Measurements from ENCODE around the gene WDR90.

The WDR90 gene

GRCh38 chr16:648781-649589 is at the start of gene WDR90:
TSS of gene WDR90 (plus strand) at chr16:649365. CDS start at chr16:649417, 52 bp downstream.
- DNase-seq = peak; percentile 30

- no peak for DNase-seq
These were observed 48.4 kb upstream of the WDR90 start for GRCh38 chr16:600781-601180.

GRCh38 chr16:603933-604332 is 45.2 kb upstream of the WDR90 start:
- DNase-seq = no peak

DNA sequence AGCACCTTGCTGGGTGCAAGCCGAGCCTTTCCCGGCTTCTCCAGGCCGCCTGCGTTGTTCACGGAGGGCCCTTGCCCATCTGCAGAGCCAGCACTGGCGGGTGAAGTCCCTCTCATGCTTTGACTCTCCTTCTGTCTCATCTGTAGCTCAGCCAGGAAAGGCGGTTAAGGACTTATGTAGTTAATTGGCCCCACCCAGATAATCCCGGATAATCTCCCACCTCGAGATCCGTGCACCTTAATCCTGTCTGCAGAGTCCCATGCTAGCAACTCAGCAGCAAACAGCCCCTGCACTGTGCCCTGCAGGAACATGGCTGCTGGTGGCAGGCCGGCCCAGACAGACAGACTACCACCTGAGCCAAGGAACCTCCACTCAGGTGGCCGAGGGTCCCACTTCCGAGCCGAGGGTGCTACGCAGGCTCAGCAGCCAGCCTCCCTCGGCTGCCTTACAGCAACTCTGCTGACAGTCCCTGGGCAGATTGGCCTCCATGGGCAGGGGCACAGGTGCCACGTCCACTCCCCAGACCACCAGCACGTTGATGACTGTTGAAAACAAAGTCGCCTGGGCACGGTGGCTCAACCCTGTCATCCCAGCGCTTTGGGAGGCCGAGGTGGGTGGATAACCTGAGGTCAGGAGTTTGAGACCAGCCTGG is 42.4 kb upstream of the WDR90 start:
- no peak for DNase-seq

- no peak for DNase-seq
These were observed 41.1 kb upstream of the WDR90 start for GRCh38 chr16:608019-608418.

GRCh38 chr16:609316-609715 is 39.8 kb upstream of the WDR90 start:
- no peak for DNase-seq

GRCh38 chr16:609984-610383 is 39.2 kb upstream of the WDR90 start:
- no peak for DNase-seq

GRCh38 chr16:610513-611381 is 38.4 kb upstream of the WDR90 start:
- DNase-seq = no peak

- no peak for DNase-seq
These were observed 34.0 kb upstream of the WDR90 start for GRCh38 chr16:615122-615521.

DNA sequence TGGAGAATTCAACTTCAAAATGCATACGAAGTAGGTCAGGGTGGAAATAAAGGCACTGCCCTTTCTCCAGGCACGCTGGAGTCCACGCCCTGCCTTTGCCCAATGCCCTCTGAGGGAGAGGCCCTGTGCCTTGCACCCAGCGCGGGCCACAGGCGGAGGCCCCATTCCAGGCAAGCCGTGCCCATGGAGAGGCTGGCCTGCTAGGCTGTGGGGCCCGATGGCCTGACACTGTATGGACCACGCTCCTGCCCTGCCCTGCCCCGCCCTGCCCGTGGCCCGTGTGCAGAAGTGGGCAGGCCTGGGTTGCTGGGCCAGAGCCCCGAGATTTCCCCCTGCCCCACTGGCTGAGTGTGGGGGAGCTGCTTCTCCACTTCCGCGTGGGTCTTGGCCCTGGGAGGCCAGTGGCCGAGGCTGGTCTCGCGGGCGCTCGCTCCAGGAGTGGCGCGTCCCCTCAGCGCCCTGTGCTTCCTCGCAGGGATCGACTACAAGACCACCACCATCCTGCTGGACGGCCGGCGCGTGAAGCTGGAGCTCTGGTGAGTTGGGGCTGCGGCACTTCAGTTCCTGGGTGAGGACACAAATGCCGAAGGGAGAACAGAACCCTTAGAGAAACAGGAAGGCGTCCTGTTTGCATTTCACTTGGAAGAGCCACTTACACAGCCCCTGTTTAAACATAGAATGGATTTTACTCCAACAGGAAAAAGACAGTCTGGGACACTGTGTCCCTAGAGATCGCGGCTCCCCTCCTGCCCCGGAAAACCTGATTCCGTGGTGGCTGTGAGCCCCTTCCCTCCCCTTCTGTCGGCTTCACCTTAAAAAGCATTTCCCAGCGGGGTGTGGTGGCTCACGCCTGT is 32.2 kb upstream of the WDR90 start:
- peak; percentile 75 for DNase-seq

DNA sequence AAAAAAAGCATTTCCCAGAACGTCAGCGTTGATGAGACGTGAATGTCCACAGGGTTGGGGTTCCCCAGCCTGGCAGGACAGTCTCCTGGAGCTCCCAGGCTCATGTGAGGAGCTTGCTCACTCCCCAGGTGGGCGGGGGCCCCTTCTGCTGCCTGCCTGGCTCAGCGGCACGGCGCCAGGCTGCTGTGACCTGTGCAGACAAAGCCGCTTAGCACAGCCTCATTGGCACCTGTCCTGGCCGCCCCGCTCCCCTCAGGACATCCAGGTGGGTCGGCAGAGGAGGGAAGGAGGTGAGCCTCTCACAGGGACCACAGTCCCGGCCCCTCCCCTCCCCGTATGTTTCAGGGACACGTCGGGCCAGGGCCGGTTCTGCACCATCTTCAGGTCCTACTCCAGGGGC is 31.3 kb upstream of the WDR90 start:
- DNase-seq = no peak

GRCh38 chr16:619476-620100 is 29.6 kb upstream of the WDR90 start:
- no peak for DNase-seq

- DNase-seq = no peak
These were observed 28.3 kb upstream of the WDR90 start for GRCh38 chr16:620700-621525.

GRCh38 chr16:621526-622105 is 27.5 kb upstream of the WDR90 start:
- DNase-seq = peak; percentile 17

DNA sequence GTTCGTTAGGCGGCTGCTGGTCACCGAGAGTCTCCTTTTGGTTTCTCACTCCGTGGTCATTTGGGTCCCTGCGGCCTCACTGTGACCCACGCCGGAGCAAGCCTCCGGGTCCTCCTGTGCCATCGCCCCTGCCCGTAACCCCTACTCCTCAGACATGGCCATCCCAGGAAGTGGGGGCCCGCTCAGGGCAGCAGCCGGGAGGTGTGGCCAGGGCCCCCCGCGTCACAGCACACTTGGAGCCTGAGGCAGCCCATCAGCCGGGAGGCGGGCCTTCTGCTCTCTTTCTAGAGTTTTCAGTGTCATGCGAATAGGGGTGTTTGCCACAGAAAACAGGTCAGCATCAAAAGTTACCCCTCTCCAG is 26.3 kb upstream of the WDR90 start:
- DNase-seq = no peak

DNA sequence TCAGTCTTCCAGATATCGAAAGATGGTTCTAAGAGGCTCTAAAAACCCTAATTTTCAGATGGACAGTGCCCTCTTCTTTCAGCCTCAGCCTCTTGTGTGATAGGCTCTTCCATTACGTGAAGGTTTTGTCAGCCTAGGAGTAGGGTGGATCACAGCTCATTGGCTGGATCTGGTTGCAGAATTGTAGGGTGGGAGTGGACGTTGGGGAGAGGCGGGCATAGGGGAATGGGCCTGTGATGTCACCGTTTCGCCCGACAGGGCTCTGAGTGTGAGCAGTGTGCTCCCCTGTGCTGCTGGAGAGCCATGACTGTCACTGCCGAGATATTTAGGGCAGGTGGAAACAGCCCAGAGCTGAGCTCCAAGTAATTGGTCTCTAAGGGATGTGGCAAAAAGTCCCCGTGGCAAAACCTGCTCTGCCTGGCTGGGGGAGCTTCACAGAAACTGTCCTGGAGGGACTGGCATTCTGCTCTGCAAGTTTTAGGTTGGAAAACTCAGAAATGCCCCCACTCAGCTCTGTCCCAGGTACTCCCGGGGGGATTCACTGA is 24.6 kb upstream of the WDR90 start:
- no peak for DNase-seq

DNA sequence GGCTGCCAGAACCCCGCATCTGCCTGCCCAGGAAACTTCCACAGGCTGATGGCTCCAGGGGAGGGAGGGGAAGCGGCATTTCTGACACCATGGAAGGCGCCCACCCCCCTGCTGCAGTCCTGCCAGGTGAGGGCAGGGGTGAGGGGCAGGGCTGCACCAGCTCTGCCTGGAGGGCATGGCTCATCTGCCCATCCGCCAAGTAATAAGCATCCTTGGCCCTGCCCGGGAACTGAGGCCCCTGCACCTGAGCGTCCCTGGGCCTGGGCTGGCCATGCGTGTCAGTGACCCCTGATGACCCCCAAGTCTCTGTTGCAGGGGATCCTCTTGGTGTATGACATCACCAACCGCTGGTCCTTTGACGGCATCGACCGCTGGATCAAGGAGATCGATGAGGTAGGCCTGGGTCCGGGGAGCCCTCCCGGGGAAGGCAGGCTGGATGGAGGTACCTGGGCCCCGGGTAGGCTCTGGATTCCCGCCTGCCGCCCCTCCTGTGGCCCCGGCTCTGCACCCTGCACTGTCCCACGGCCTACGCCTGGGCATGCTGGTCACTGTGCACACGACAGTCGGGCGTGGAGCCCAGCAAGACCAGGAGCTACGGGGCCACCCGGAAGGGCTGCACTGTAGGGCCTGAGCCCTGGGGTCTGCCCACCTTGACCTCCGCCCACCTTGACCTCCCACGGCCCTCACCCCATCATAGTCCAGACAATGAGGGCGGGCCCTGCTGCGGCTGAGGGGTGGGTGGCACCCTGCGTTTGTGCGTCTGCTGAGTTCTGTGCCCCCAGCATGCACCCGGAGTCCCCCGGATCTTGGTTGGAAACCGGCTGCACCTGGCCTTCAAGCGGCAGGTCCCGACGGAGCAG is 23.8 kb upstream of the WDR90 start:
- DNase-seq = no peak

DNA sequence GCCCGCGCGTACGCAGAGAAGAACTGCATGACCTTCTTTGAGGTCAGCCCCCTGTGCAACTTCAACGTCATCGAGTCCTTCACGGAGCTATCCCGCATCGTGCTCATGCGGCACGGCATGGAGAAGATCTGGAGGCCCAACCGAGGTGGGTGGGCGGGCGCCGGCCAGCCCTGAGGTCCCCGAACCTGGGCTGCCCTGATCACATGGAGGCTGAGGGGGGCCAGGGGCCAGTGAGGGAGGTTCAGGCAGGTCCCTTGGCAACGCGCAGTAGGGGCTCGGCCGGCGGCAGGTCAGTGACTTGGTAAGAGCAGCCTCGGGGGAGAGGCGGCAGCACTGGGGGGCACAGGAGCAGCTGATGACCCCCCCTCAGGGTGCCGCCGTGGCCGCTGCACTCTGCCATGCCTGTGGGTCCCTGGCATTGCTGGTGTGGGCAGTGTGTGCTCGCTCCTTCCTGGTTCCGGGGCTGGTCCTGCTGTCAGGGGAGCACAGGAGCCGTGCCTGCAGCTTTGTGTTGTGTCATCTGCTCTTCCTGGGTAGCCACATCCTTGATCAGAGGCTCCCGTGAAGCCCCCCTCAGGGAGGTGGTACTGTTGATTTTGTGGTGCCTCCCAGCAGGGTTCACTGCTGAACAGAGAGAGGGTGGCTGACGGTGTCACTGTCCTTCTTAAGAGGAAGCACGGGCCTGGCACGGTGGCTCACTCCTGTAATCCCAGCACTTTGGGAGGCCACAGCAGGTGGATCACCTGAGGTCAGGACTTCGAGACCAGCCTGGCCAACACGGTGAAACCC is 23.0 kb upstream of the WDR90 start:
- no peak for DNase-seq

All from NCI-H2029 treated with DMSO at 0.1 percent for 48 hours (cell line).